GM18868 (cell line): Measurements from ENCODE around the gene HSD3B2.

Experiments
- ATAC-seq: cut with Tn5 transposase; IDR thresholded peaks from one replicate; pipeline ENCODE4 v1.9.1; 2021; ENCODE audit warnings: mild to moderate bottlenecking, moderate library complexity; ENCODE audit not compliant: unreplicated experiment

The HSD3B2 gene

DNA sequence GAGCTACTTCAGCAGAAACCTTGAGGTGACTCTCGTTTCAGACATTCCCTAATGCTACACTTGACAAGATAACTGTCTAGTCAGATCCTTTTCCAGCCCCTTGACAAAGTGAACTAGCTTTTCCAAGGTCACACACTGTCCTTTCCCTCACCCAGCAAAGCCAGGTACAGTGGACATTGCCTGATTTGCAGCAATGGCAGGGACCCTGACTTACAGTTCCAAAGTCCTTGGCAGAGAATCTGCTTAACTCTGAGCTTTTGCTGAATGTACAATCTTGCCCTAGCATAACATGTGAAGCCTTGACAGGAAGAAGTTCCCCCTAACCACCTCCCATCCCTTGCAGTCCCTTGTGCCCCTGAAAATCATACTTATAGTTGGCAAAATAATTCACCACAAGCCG is 37.1 kb downstream of the HSD3B2 start:
- ATAC-seq = no peak

DNA sequence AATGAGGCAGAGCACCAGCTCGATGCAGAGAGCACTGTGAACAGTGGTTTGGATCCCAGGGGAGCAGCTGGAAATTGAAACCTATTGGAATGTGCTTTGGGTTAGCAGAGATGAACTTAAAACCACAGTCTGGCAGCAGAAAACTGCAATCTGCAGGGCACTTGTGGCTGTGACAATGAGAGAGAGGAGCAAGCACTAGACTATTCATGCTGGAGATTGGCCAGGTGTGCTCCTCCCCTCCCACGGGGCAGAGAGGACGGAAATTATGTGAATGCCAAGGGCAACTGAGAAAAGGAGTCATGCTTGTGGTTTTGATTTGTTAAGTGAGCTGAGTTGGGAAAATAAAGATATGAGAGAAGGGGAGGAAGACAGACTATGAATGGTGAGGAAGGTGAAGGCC is 38.1 kb downstream of the HSD3B2 start:
- no peak for ATAC-seq

DNA sequence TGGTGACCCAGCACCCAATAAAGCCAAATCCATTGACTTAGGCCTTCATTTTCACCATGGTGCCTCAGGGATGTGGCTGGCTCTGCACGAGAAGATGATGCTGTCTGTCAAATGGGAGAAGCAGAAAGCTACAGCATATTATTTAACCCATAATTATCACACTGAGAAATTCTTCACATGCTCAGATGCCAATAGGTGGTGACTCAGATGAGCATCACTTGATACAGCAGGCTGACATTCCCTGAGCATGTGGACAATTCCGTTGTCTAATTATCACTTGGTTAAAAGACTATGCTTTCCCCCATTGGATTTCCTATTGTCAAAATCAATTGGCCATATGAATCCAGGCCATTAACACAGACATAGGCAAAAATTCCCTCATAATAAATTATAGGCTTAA is 48.0 kb downstream of the HSD3B2 start:
- no peak for ATAC-seq

DNA sequence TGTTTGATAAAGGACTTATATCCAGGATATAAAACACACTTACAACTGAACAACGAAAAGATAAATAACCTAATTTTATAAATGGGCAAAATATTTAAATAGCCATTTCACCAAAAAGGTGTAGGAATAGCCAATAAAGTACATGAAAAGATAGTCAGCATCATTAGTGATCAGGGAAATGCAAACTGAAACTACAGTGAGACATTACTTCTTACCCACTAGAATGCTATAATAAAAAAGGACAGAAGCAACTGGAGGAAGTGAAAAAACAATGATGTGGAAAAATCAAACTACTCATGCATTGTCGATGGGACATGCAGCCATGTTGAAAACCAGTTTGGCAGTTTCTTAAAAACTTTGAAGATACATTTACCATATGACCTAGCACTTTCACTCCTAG is 48.6 kb downstream of the HSD3B2 start:
- ATAC-seq = peak; percentile 61

DNA sequence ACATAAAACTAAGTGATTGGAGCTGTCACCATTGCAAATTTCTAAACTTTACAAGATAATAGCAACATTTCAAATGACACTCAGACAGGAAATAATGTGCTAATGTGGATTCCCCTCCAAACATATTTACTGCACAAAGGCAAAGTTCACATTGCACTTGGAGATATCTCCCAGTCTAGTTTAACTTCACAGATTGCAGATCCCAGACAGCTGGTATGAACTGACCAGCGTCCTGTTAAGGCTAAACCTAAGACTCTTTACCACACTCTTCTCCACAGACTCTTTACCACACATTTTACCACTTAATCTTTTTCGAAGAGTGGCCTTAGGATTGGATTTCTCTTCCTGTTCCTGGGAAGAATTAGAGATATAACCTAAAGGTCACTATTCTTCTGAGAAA is 51.5 kb downstream of the HSD3B2 start:
- no peak for ATAC-seq

DNA sequence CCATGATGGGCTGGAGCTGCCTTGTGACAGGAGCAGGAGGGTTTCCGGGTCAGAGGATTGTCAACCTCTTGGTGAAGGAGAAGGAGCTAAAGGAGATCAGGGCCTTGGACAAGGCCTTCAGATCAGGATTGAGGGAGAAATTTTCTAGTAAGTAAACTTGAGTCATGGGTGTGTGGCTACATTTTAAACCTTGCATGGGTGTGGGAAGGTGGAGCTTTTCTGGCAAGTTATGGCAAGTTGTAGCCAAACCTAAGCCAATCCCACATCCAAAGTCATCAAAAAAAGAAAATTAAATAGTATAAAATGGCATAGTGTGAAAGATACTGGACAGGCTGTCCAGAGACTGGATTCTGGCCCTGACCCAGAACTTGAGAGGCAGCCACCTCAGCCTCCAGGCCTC is 52.3 kb downstream of the HSD3B2 start:
- ATAC-seq = no peak

DNA sequence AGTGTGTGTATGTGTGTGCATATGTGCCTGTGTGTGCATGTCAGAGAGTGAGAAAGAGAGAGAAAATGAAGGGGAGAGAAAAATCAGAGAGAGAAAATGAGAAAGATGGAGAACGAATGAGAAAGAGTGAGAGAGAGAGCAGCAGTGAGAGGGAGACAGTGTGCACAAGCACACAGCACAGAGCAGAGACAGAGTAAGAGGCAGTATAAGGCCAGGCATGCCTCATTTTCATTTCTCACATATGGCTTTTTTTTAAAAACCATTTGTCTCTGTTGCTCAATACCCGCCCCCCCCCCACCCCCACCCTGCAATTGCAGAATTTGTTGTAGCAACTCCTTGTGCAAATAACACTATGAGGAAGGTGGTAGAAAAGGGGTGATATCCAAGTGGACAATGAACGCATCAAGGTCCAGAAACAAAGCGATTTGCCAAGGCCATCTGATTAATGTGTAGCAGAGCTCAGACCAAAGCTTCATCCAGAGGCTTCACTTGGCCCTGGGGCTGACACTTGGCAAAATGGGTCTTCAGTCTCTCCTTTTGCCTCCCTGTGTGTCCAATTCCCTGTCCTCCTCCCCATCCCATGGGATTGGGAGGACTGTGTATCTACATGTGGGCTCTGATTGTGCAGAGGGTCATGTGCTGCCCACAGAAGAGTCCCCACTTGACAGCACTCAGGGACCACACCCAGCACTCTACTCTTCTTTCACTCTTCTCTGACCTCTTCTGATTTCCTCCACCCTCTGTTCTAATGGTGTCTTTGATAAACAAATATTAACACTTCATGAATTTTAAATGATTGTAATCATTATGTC is 53.1 kb downstream of the HSD3B2 start:
- no peak for ATAC-seq

DNA sequence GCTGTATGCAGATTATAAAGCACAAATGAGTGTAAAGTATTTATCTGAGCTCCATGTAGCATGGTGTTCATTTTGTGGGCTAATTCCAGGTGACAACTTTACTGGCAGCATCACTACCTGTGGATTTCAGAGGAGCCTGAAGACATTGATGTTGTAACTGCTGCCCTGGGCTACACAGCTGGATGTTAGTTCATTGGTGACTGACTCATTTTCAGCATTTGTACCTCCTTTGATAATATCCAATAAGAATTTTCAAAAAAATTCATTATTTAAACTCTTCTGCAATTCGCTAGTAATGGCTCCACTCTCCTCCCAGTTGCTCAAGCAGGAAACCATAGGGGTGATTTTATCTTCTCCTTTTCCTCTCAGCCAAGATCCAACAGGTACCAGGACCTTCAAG is 54.8 kb downstream of the HSD3B2 start:
- ATAC-seq = no peak

- ATAC-seq = no peak
Measured at GRCh38 chr1:119470377-119470776, 55.4 kb downstream of the HSD3B2 start.

- ATAC-seq = no peak
Measured at GRCh38 chr1:119470958-119471357, 56.0 kb downstream of the HSD3B2 start.

DNA sequence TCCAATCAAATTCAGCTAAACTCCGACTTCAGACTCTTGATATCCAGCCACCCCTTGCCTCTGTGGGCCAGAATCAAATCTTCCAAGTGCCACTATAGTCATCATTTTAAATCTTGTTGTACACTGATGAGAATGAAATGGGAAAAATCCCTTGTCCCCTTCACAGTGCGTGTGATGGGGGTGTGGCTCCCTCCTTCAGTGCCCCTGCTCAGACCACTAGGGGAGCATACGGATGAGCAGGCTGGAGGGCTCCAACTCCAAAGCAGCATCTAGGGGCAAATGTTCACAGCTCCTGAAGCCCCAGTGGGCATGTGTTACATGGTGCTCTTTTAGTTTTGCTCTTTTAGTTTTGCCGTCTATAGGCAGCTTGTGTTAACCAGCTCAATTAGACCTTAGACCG is 56.6 kb downstream of the HSD3B2 start:
- ATAC-seq = no peak

GRCh38 chr1:119472080-119472818 is 57.3 kb downstream of the HSD3B2 start:
- ATAC-seq = no peak
